Astrocyte (in vitro differentiated cells and primary cell): Measurements from ENCODE around the gene GHRHR. TPM values are rescaled to one million over a fixed set of nuclear protein-coding genes. Genes with fewer than 3 reads are reported as not detected.

Source experiments
- DNase-seq: peaks from one replicate; pipeline ENCODE4 v3.0.0-alpha.2; 2010; ENCODE audit warnings: low read depth
- FAIRE-seq: peaks from 2 replicates; lab custom pipeline; 2011; peaks lifted over from hg19 to GRCh38; lab: Jason Lieb, UNC
- H2AFZ ChIP-seq: 2 replicates; pipeline ENCODE4 v1.6.0; 2012; ENCODE audit warnings: low read depth, low read length, inconsistent platforms
- H3K27ac ChIP-seq: 2 replicates; pipeline ENCODE4 v1.5.1; 2011; ENCODE audit warnings: low read depth, low read length, inconsistent platforms
- H3K27me3 ChIP-seq: 2 replicates; pipeline ENCODE4 v1.6.0; 2011; ENCODE audit warnings: low read length, inconsistent platforms; ENCODE audit not compliant: insufficient read depth
- H3K36me3 ChIP-seq: 2 replicates; pipeline ENCODE4 v1.5.1; 2011; ENCODE audit warnings: low read length, inconsistent platforms; ENCODE audit not compliant: insufficient read depth
- H3K4me1 ChIP-seq: 2 replicates; pipeline ENCODE4 v1.5.1; 2011; ENCODE audit warnings: low read length, inconsistent platforms; ENCODE audit not compliant: insufficient read depth
- H3K4me2 ChIP-seq: 2 replicates; pipeline ENCODE4 v1.6.0; 2012; ENCODE audit warnings: low read length, inconsistent platforms
- H3K4me3 ChIP-seq: 2 replicates; pipeline ENCODE4 v1.5.1; 2011; ENCODE audit warnings: low read depth, mild to moderate bottlenecking, low read length, inconsistent platforms; ENCODE audit not compliant: insufficient read depth
- H3K79me2 ChIP-seq: 2 replicates; pipeline ENCODE4 v1.6.0; 2012; ENCODE audit warnings: mild to moderate bottlenecking, low read length, inconsistent platforms; ENCODE audit not compliant: insufficient read depth
- H3K9ac ChIP-seq: 2 replicates; pipeline ENCODE4 v1.6.0; 2012; ENCODE audit warnings: mild to moderate bottlenecking, low read length, inconsistent platforms
- H3K9me3 ChIP-seq: 2 replicates; pipeline ENCODE4 v1.5.1; 2012; ENCODE audit warnings: low read depth, mild to moderate bottlenecking, low read length, inconsistent platforms; ENCODE audit not compliant: insufficient read depth
- H4K20me1 ChIP-seq: 2 replicates; pipeline ENCODE4 v1.6.0; 2012; ENCODE audit warnings: low read length, inconsistent platforms; ENCODE audit not compliant: insufficient read depth
- H3K27ac Mint-ChIP-seq: one replicate; pipeline ENCODE4 v1.8.0; 2021; ENCODE audit warnings: mild to moderate bottlenecking, mixed read lengths; ENCODE audit not compliant: unreplicated experiment
- H3K27me3 Mint-ChIP-seq: one replicate; pipeline ENCODE4 v1.8.0; 2021; ENCODE audit warnings: low read depth, mixed read lengths; ENCODE audit not compliant: unreplicated experiment
- H3K36me3 Mint-ChIP-seq: one replicate; pipeline ENCODE4 v1.8.0; 2021; ENCODE audit warnings: low read depth, mixed read lengths; ENCODE audit not compliant: unreplicated experiment
- H3K4me1 Mint-ChIP-seq: one replicate; pipeline ENCODE4 v1.8.0; 2021; ENCODE audit warnings: low read depth, mixed read lengths; ENCODE audit not compliant: unreplicated experiment
- H3K4me3 Mint-ChIP-seq: one replicate; pipeline ENCODE4 v1.8.0; 2021; ENCODE audit warnings: mild to moderate bottlenecking, moderate library complexity, mixed read lengths; ENCODE audit not compliant: unreplicated experiment
- H3K9me3 Mint-ChIP-seq: one replicate; pipeline ENCODE4 v1.8.0; 2021; ENCODE audit warnings: mild to moderate bottlenecking, mixed read lengths; ENCODE audit not compliant: unreplicated experiment
- EZH2 ChIP-seq: IDR thresholded peaks from 2 replicates; pipeline ENCODE4 v1.6.1; 2012; ENCODE audit warnings: mild to moderate bottlenecking, low read length, inconsistent platforms; ENCODE audit not compliant: insufficient read depth
- total RNA-seq: library from RNA; stranded (reverse); gene quantifications from 2 replicates; pipeline ENCODE4 v1.2.1, GENCODE V29; 2021
- TF ChIP-seq, protein P1 (sequence below): IDR thresholded peaks from 2 replicates; pipeline ENCODE4 v1.5.1; 2011; ENCODE audit warnings: low read depth, mild to moderate bottlenecking, inconsistent platforms, low read length, moderate library complexity; ENCODE audit not compliant: insufficient read depth

Gene GHRHR
- total RNA-seq, 1 donor from 2014 or later = not detected

DNA sequence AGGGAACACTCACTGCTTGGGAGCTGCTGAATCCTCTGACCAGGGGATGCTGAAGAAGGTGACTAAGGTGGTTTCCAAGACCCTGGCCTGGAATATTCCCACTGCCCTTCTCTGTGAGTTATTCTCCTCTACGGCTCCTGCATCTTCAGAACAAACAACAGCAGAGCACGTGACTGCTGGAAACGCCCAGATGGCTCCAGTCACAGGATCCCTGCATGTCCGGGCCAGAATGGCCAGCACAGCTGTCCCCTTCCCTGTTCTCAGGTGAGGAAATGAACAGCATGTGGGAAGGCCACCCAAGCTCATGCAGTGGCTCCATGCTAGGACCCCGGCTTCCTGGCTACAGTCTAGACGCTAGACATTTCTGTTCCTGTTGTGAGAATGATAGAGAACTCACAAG, 43.1 kb downstream of the GHRHR start:
- Histone ChIP-seq H3K4me2 (no peak overlapping the region), H3K9me3 (peaks cover 2% of the 10 kb centered on the region), H2AFZ (no peak overlapping the region), H3K36me3 (no peaks in the 10 kb centered on the region), H3K9ac (no peak overlapping the region), H3K79me2 (no peaks in the 10 kb centered on the region), H4K20me1 (no peaks in the 10 kb centered on the region), H3K27ac (no peak overlapping the region), H3K4me3 (no peak overlapping the region), H3K4me1 (peaks cover 11% of the 10 kb centered on the region), H3K27me3 (peaks cover 13% of the 10 kb centered on the region)
- peaks cover 24% of the 10 kb centered on the region for H3K27me3 Mint-ChIP-seq
- peaks cover 16% of the 10 kb centered on the region for H3K9me3 Mint-ChIP-seq
- no peaks in the 10 kb centered on the region for H3K36me3 Mint-ChIP-seq
- DNase-seq (no peak), FAIRE-seq (no peak)
- no peak overlapping the region for H3K27ac Mint-ChIP-seq
- H3K4me3 Mint-ChIP-seq = no peak overlapping the region
- H3K4me1 Mint-ChIP-seq = peaks cover 11% of the 10 kb centered on the region
- TF ChIP-seq, protein P1, sequence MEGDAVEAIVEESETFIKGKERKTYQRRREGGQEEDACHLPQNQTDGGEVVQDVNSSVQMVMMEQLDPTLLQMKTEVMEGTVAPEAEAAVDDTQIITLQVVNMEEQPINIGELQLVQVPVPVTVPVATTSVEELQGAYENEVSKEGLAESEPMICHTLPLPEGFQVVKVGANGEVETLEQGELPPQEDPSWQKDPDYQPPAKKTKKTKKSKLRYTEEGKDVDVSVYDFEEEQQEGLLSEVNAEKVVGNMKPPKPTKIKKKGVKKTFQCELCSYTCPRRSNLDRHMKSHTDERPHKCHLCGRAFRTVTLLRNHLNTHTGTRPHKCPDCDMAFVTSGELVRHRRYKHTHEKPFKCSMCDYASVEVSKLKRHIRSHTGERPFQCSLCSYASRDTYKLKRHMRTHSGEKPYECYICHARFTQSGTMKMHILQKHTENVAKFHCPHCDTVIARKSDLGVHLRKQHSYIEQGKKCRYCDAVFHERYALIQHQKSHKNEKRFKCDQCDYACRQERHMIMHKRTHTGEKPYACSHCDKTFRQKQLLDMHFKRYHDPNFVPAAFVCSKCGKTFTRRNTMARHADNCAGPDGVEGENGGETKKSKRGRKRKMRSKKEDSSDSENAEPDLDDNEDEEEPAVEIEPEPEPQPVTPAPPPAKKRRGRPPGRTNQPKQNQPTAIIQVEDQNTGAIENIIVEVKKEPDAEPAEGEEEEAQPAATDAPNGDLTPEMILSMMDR = no peak
- TF ChIP-seq EZH2 = no peak

DNA sequence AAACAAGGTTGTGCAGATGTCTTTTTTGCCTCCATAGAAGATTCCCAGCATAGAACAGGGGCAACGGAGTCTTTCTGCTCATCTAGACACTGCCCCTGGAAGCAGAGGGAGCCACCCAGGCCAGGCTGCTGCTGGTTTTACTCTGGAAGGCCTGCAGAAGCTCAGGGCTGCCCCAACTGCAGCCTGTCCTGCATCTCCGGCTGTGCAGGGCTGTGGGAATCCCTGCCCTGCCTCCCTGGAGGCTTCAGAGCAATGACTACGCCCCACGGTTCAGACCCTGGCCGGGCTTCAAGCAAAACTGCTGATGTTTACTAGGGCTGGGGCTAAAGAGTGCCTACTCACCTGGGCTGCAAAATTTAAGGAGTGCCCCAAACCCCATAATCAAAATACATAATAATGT, 43.9 kb downstream of the GHRHR start:
- no peaks in the 10 kb centered on the region for H3K36me3 Mint-ChIP-seq
- DNase-seq (no peak), FAIRE-seq (no peak)
- Histone ChIP-seq H3K4me2 (no peak overlapping the region), H3K27me3 (peaks cover 13% of the 10 kb centered on the region), H3K9ac (no peak overlapping the region), H3K4me3 (no peak overlapping the region), H2AFZ (no peak overlapping the region), H3K27ac (no peak overlapping the region), H3K9me3 (peaks cover 2% of the 10 kb centered on the region), H3K36me3 (no peaks in the 10 kb centered on the region), H3K79me2 (no peaks in the 10 kb centered on the region), H3K4me1 (peaks cover 6% of the 10 kb centered on the region), H4K20me1 (no peaks in the 10 kb centered on the region)
- H3K27me3 Mint-ChIP-seq = peaks cover 24% of the 10 kb centered on the region
- no peak overlapping the region for H3K4me3 Mint-ChIP-seq
- H3K27ac Mint-ChIP-seq = no peak overlapping the region
- TF ChIP-seq, protein P1 = no peak
- no peak for TF ChIP-seq EZH2
- peaks cover 11% of the 10 kb centered on the region for H3K4me1 Mint-ChIP-seq
- peaks cover 16% of the 10 kb centered on the region for H3K9me3 Mint-ChIP-seq

DNA sequence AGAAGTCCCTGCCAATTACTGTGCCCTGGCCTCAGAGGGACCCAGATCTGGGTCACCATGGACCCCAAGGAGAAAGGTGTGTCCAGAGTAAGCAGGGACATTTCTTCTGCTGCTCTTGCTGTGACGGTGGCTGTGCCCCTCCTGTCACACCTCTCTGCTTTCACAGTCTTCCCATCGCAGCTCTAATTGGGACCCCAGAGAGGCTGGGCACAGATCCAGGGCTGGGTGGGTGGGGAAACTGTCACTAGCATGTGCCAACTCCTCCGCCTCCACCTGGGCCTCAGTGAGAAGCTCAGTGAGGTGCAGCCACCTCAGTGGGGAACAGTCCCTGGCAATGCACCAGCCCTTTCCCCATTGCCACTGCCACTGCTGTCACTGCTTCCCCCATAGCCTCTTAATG, 51.1 kb downstream of the GHRHR start:
- Mint-ChIP-seq H3K9me3 (peaks cover 8% of the 10 kb centered on the region), H3K27me3 (peaks cover 29% of the 10 kb centered on the region), H3K4me3 (no peak overlapping the region), H3K4me1 (peaks cover under 1% of the 10 kb centered on the region), H3K27ac (no peak overlapping the region), H3K36me3 (no peaks in the 10 kb centered on the region)
- Histone ChIP-seq H3K79me2 (no peaks in the 10 kb centered on the region), H3K4me1 (no peaks in the 10 kb centered on the region), H3K4me2 (no peak overlapping the region), H3K9me3 (peaks cover under 1% of the 10 kb centered on the region), H2AFZ (no peak overlapping the region), H4K20me1 (no peaks in the 10 kb centered on the region), H3K27me3 (peaks cover 4% of the 10 kb centered on the region), H3K9ac (no peak overlapping the region), H3K36me3 (no peaks in the 10 kb centered on the region), H3K27ac (no peak overlapping the region), H3K4me3 (no peak overlapping the region)
- no peak for FAIRE-seq
- TF ChIP-seq, protein P1 = no peak
- no peak for TF ChIP-seq EZH2
- no peak for DNase-seq
